A673 (cell line): ENCODE results near the gene DNAJC6. TPM values are rescaled to one million over a fixed set of nuclear protein-coding genes. Genes with fewer than 3 reads are reported as not detected.

Source experiments
- BruUV-seq: library from RNA; stranded (reverse); fragments of 400-500 nt; replicated peaks from 2 replicates; lab custom pipeline; 2021; lab: Mats Ljungman, UMichigan
- CTCF ChIA-PET: fragments of 300-600 bp; sonication (Branson Sonifier 250); formaldehyde crosslinking; loops from one replicate; lab custom pipeline; 2022; ENCODE audit warnings: antibody characterized with exemption; lab: Charles Lee
- POLR2A ChIA-PET: fragments of 300-600 bp; sonication (Branson Sonifier 250); formaldehyde crosslinking; loops from one replicate; lab custom pipeline; 2022; ENCODE audit warnings: antibody characterized with exemption; ENCODE audit not compliant: low non-redundant PET; lab: Charles Lee
- DNase-seq: peaks from one replicate; pipeline ENCODE4 v3.0.0-alpha.2; 2015; ENCODE audit warnings: low spot score
- H3K27ac ChIP-seq: fragments of 200-600 bp; sonication (generic); 2 replicates; pipeline ENCODE4 v1.5.1; 2016; ENCODE audit warnings: mixed run types, low read depth, mild to moderate bottlenecking, mixed read lengths, antibody characterized with exemption, low read length; ENCODE audit not compliant: poor library complexity, severe bottlenecking
- H3K27me3 ChIP-seq: fragments of 200-600 bp; sonication (generic); replicated peaks from 2 replicates; pipeline ENCODE4 v1.6.1; 2017; ENCODE audit warnings: mixed run types, low read depth, mild to moderate bottlenecking, mixed read lengths, antibody characterized with exemption, low read length; ENCODE audit not compliant: insufficient read depth, poor library complexity
- H3K36me3 ChIP-seq: fragments of 200-600 bp; sonication (generic); 2 replicates; pipeline ENCODE4 v1.6.1; 2016; ENCODE audit warnings: mixed run types, mild to moderate bottlenecking, mixed read lengths, antibody characterized with exemption, low read length; ENCODE audit not compliant: insufficient read depth, poor library complexity, severe bottlenecking
- H3K4me1 ChIP-seq: fragments of 200-600 bp; sonication (generic); 2 replicates; pipeline ENCODE4 v1.6.1; 2017; ENCODE audit warnings: mixed run types, mild to moderate bottlenecking, mixed read lengths, antibody characterized with exemption, low read length; ENCODE audit not compliant: insufficient read depth, poor library complexity, severe bottlenecking
- H3K4me3 ChIP-seq: fragments of 200-600 bp; sonication (generic); 2 replicates; pipeline ENCODE4 v1.5.1; 2016; ENCODE audit warnings: low read depth, mixed run types, mild to moderate bottlenecking, mixed read lengths, low read length; ENCODE audit not compliant: poor library complexity, severe bottlenecking
- H3K9me3 ChIP-seq: fragments of 200-600 bp; sonication (generic); 2 replicates; pipeline ENCODE4 v1.6.1; 2016; ENCODE audit warnings: mixed run types, low read depth, mild to moderate bottlenecking, mixed read lengths, antibody characterized with exemption, low read length; ENCODE audit not compliant: poor library complexity, severe bottlenecking
- CTCF ChIP-seq: fragments of 300-800, 200-600 bp; sonication (generic); conservative IDR thresholded peaks from 2 replicates; pipeline ENCODE4 v1.5.1; 2017; ENCODE audit warnings: low read depth, mild to moderate bottlenecking, antibody characterized with exemption, low read length, moderate library complexity, mixed read lengths
- EZH2 ChIP-seq: fragments of 200-600 bp; sonication (generic); IDR thresholded peaks from 2 replicates; pipeline ENCODE4 v1.6.1; 2017; ENCODE audit warnings: borderline replicate concordance, low read depth, mild to moderate bottlenecking, mixed read lengths, antibody characterized with exemption, low read length; ENCODE audit not compliant: poor library complexity, severe bottlenecking
- intact Hi-C: fragments of 100-400 bp; cut with micrococcal nuclease; formaldehyde crosslinking; loops from one replicate; pipeline ENCODE4 v1.10.0; 2022; ENCODE audit not compliant: unreplicated experiment
- total RNA-seq: library from RNA; stranded (reverse); gene quantifications from 2 replicates; pipeline ENCODE4 v1.2.3, GENCODE V29; 2021

The DNAJC6 gene
- total RNA-seq, 1 experiment from 2014 or later: 1.1 TPM

DNA sequence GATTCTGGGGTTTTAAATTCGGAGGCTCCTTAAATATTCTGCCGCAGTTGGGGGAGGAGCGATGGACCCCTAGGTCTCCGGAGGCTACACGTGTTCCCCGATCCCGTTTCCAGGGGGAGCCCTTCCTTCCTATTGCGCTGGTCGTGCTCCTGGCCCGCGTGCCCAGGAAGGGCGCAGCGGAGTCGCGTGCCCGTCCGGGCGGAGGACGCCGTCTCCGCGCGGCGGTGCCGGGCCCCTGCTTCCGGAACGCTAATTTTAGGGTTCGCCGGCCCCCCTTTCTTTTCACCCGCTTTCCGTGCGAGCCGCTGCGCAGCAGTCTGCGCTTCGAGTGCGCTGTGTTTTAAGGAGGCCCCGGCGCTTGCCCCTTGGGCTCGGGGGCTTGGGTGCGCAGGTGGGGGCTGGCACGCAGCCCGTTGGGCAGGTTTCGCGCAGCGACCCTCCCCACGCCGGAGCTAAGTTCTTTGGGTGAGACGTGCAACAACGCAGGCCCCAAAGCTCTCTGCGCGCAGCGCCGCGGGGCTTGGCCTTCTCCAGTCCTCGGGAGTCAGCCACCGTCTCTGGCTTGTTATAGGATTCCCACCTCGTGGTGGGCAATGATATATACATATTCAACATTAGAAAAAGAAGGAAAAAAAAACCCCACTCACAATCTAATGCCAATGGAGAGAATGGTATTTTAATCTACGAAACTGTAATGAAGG is 43.5 kb upstream of the DNAJC6 start:
- Histone ChIP-seq H3K27ac (no peak overlapping the region), H3K4me1 (peaks cover 14% of the 10 kb centered on the region), H3K36me3 (no peaks in the 10 kb centered on the region), H3K27me3 (peaks cover 21% of the 10 kb centered on the region), H3K4me3 (peak overlapping the region; percentile 41), H3K9me3 (no peaks in the 10 kb centered on the region)
- DNase-seq: peak; percentile 79
- TF ChIP-seq CTCF (peak; percentile 49), EZH2 (no peak)
- POLR2A ChIA-PET: no interaction called here
- intact Hi-C loops: no loop called here
- no TSS peak for BruUV-seq
- CTCF ChIA-PET: no interaction called here

GRCh38 chr1:65266476-65266875 is 42.9 kb upstream of the DNAJC6 start:
- POLR2A ChIA-PET: interaction anchor here (0.5 kb wide), 1 partner anchor 145 kb away, joined by 5 read pairs; no protein-coding TSS in a partner anchor
- Histone ChIP-seq H3K9me3 (no peaks in the 10 kb centered on the region), H3K27ac (no peak overlapping the region), H3K4me3 (no peak overlapping the region), H3K36me3 (no peaks in the 10 kb centered on the region), H3K27me3 (peaks cover 21% of the 10 kb centered on the region), H3K4me1 (peaks cover 14% of the 10 kb centered on the region)
- BruUV-seq: no TSS peak
- intact Hi-C loops: no loop called here
- TF ChIP-seq CTCF (no peak), EZH2 (no peak)
- no peak for DNase-seq
- CTCF ChIA-PET: no interaction called here

- H3K9me3 ChIP-seq: no peaks in the 10 kb centered on the region
- BruUV-seq: no TSS peak
- H3K27me3 ChIP-seq: peaks cover 21% of the 10 kb centered on the region
- H3K27ac ChIP-seq: no peak overlapping the region
- CTCF ChIA-PET: interaction anchor here (0.6 kb wide), 1 partner anchor 170 kb away, joined by 9 read pairs; no protein-coding TSS in a partner anchor
- TF ChIP-seq CTCF: no peak
- TF ChIP-seq EZH2: no peak
- POLR2A ChIA-PET: no interaction called here
- no peak overlapping the region for H3K4me3 ChIP-seq
- peaks cover 14% of the 10 kb centered on the region for H3K4me1 ChIP-seq
- H3K36me3 ChIP-seq: no peaks in the 10 kb centered on the region
- intact Hi-C loops: no loop called here
- no peak for DNase-seq
Measured at GRCh38 chr1:65267271-65267670, 42.1 kb upstream of the DNAJC6 start.
